IMR-90 (cell line): Measurements from ENCODE around the gene PZP.

Experiments used
- BHLHE40 ChIP-seq: fragments of 150-350 bp; IDR thresholded peaks from 2 replicates; pipeline ENCODE4 v1.6.1; 2016; ENCODE audit warnings: mild to moderate bottlenecking, low read depth, low read length
- CEBPB ChIP-seq: IDR thresholded peaks from 2 replicates; pipeline ENCODE4 v1.6.1; 2012; ENCODE audit warnings: low read depth, low read length, improper control_type of control experiment
- CHD1 ChIP-seq: IDR thresholded peaks from 2 replicates; pipeline ENCODE4 v1.6.1; 2012; ENCODE audit warnings: low read depth, low read length, improper control_type of control experiment
- CTCF ChIP-seq: conservative IDR thresholded peaks from 2 replicates; pipeline ENCODE4 v1.5.1; 2012; ENCODE audit warnings: mild to moderate bottlenecking, low read depth, low read length, improper control_type of control experiment
- ELK1 ChIP-seq: fragments of 150-350 bp; IDR thresholded peaks from 2 replicates; pipeline ENCODE4 v1.6.1; 2016; ENCODE audit warnings: low read depth, mild to moderate bottlenecking, low read length, moderate library complexity, borderline replicate concordance
- FOS ChIP-seq: fragments of 150-350 bp; IDR thresholded peaks from 2 replicates; pipeline ENCODE4 v1.6.1; 2016; ENCODE audit warnings: low read depth, low read length
- MXI1 ChIP-seq: IDR thresholded peaks from 2 replicates; pipeline ENCODE4 v1.6.1; 2012; ENCODE audit warnings: low read depth, mild to moderate bottlenecking, low read length, moderate library complexity, borderline replicate concordance
- POLR2A ChIP-seq: IDR thresholded peaks from 2 replicates; pipeline ENCODE4 v1.6.1; 2012; ENCODE audit warnings: mild to moderate bottlenecking, low read depth, low read length
- RAD21 ChIP-seq: IDR thresholded peaks from 2 replicates; pipeline ENCODE4 v1.6.1; 2012; ENCODE audit warnings: low read length, improper control_type of control experiment
- RCOR1 ChIP-seq: IDR thresholded peaks from 2 replicates; pipeline ENCODE4 v1.6.1; 2012; ENCODE audit warnings: mild to moderate bottlenecking, low read length, improper control_type of control experiment; ENCODE audit not compliant: insufficient replicate concordance
- SMC3 ChIP-seq: fragments of 150-350 bp; IDR thresholded peaks from 2 replicates; pipeline ENCODE4 v1.6.1; 2016; ENCODE audit warnings: low read depth, mild to moderate bottlenecking, antibody characterized with exemption, low read length, moderate library complexity
- USF2 ChIP-seq: fragments of 150-350 bp; IDR thresholded peaks from 2 replicates; pipeline ENCODE4 v1.6.1; 2017; ENCODE audit warnings: mild to moderate bottlenecking, antibody characterized with exemption, low read length, low read depth

- TF ChIP-seq CTCF (no peak), CHD1 (no peak), BHLHE40 (no peak), SMC3 (no peak), POLR2A (no peak), RAD21 (no peak), RCOR1 (no peak), ELK1 (no peak), USF2 (no peak), CEBPB (no peak), MXI1 (no peak), FOS (no peak)
These were observed 58.8 kb downstream of the PZP start for GRCh38 chr12:9149372-9149771.
